GM18861 (cell line): ENCODE measurements around the gene OSBPL10.
"Not testable (repeated sequence)": the region's sequence is repeated elsewhere in the genome, so short reads cannot be mapped to it uniquely, and the experiment has no call there.

Experiments used
- ATAC-seq: cut with Tn5 transposase; IDR thresholded peaks from one replicate; pipeline ENCODE4 v1.9.1; 2021; ENCODE audit not compliant: unreplicated experiment

OSBPL10 gene, protein sequence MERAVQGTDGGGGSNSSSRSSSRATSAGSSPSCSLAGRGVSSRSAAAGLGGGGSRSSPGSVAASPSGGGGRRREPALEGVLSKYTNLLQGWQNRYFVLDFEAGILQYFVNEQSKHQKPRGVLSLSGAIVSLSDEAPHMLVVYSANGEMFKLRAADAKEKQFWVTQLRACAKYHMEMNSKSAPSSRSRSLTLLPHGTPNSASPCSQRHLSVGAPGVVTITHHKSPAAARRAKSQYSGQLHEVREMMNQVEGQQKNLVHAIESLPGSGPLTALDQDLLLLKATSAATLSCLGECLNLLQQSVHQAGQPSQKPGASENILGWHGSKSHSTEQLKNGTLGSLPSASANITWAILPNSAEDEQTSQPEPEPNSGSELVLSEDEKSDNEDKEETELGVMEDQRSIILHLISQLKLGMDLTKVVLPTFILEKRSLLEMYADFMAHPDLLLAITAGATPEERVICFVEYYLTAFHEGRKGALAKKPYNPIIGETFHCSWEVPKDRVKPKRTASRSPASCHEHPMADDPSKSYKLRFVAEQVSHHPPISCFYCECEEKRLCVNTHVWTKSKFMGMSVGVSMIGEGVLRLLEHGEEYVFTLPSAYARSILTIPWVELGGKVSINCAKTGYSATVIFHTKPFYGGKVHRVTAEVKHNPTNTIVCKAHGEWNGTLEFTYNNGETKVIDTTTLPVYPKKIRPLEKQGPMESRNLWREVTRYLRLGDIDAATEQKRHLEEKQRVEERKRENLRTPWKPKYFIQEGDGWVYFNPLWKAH

DNA sequence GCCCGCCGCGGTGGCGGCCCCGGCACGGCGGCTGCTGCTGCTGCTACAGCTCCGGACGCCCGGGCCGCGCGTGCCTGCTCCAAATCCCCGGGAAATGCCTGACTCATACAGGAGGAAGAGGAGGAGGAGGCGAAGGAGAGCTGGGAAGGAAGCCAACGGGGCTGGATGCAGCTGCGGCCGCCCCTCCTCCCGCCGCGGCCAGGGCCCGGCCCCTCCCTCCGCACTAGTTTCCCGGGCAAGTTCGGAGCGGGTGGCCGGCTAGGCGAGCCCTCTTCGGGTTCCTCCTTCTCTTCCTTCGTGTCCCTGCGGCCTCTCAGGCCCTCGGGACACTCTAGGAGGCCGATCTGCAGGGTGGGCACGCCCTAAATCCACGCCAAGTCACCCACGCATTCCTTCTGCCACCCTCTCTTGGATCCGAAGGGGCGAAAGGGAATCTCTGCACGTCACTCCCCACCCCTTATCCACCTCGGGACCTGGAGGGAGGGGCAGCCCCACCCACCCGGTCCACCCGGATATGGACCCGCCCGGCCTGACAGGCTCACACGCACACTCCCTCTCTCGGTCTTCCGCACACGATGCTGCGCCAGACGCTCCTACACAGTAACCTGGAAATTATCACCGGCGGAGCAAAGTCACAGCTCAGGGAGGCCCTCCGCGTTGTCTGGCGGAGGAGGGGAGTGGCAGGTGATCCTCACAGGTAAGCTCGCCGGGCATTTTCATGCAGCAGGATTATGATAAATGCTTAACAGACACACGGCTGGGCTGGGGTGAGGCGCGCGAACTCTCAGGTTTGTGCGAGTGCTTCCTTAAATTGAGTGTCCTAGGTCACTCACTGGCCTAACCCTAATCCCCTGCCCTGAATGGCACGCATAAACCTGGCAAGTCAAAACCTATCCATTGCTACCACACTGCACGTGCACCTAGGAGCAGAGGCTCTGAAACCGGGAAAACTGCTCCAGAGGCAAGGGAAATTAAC lies at the start of gene OSBPL10, which contains the start of gene ZNF860:
TSS of gene OSBPL10 (minus strand) at position 57 of the 976 bp plus-strand sequence. CDS start 83 bp downstream, outside the sequence.
TSS of gene ZNF860 (plus strand) at position 545 of the 976 bp plus-strand sequence. CDS start 7,330 bp downstream, outside the sequence.
- no peak for ATAC-seq

DNA sequence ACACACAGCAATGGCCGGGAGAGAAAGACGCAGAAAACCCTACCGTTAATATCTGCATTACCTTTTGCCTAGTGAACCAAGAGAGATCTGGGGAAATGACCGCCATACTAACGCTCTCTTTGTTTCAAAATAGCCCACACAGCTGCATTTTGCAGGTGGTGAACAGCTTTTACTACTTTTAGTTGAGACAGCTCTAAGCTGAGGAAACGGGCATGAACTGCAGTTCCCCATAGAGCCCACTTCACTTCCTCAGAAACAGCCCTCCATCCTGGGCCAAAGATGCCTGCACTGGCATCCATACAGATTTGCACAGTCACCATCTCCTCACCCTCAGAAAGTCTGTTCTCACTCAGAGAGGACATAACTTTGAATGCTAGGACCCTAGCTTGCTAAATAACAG lies 45.5 kb upstream of the OSBPL10 start:
- ATAC-seq = no peak

DNA sequence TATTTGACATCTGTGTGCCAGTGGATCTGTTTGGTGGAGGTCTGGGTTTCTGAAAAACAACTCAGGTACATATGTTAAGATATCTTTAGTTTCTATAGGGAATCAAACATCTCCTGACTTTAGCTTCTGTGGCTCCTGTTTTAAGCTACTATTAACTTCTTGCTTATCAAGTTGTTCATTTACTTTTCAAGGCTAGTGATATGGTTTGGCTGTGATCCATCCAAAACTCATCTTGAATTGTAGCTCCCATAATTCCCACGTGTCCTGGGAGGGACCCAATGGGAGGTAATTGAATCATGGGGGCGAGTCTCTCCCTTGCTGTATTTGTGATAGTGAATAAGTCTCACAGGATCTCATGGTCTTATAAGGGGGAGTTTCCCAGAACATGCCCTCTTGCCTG lies 41.9 kb upstream of the OSBPL10 start:
- ATAC-seq = no peak

DNA sequence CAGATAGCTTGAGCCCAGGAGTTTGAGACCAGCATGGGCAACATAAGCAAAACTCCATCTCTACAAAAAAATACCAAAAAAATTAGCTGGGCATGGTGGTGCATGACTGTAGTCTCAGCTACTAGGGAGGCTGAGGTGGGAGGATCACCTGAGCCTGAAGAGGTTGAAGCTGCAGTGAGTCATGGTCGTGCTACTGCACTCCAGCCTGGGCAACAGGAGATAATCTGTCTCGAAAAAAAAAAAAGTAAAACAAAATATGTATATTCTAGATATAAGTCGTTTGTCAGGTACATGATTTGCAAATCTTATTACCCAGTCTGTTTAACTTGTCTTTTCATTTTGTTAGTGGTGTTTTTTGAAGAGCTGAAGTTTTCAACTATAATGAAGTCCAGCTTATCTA lies 40.7 kb upstream of the OSBPL10 start:
- ATAC-seq = no peak

DNA sequence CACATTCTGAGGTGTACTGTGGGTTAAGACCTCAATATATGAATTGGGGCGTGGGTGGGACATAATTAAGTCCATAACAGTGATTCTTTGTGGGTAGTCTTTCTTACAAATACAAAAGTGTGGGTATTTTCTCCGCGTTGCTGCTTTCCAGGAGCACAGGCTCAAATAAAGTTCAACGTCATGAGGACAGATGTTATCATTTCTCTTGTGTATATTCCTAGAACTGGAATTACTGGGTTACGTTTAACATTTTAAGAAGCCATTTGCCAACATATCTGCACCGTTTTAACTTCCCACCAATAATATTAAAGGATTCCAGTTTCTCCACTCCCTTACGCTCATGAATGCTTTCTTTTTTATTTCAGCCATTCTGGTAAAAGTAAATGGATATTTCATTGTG lies 40.1 kb upstream of the OSBPL10 start:
- no peak for ATAC-seq

DNA sequence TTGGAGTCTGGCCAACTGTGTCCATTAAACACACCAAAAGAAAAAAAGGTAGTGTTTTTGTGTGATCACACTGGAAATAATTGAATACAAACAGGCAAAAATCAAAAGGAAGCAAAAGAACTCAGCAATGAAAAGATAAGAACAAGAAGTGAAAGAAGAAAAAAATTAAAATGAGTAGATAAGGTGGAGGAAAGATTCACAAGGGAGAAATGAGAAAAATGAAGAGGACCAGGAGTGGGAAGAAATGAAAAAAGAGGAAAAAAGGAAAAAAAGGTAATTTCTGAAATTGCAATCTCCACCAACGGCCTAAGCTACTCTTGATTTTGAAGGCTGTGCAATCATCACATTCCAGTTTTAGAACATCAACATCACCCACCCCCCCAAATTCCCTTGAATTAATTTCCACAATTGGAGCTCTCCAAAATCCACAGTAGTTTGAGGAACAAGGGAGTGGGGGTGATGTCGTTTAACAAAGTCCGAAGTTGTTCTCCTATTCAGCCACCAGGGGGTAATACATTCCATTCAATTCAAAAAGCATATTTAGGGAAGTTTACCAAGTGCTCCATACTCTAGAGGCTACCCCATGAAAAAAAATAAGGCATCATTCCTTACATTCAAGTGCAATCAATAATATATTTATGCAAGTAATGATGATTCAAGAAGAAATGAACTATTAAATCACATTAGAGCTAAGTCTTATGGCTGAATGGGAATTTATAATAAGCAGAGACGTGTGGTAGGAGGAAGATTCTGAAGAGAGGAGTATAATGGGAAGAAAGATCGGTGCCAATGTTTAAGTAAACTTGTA lies 37.9 kb upstream of the OSBPL10 start:
- no peak for ATAC-seq

DNA sequence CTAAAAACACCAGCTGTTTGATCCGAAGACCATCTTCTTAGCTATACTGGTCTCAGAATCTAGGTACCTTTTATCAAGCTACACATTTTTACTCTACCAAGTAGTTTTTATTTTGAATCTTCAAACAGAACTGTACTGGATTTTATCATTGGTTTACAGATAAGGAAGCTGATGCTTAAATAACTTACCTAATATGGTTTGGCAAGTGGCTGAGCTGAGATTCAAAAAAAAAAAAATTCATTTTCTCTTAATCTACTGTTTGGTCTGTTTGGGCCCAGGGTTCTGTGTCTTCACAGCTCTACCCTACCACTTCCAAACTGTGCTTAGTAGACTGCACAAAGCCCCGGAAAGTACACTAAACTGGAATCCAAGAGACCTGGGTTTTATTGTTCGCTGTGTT lies 36.2 kb upstream of the OSBPL10 start:
- no peak for ATAC-seq

DNA sequence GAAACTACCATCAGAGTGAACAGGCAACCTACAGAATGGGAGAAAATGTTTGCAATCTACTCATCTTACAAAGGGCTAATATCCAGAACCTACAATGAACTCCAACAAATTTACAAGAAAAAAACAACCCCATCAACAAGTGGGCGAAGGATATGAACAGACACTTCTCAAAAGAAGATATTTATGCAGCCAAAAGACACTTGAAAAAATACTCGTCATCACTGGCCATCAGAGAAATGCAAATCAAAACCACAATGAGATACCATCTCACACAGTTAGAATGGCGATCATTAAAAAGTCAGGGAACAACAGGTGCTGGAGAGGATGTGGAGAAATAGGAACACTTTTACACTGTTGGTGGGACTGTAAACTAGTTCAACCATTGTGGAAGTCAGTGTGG lies 34.6 kb upstream of the OSBPL10 start:
- not testable (repeated sequence) for ATAC-seq

DNA sequence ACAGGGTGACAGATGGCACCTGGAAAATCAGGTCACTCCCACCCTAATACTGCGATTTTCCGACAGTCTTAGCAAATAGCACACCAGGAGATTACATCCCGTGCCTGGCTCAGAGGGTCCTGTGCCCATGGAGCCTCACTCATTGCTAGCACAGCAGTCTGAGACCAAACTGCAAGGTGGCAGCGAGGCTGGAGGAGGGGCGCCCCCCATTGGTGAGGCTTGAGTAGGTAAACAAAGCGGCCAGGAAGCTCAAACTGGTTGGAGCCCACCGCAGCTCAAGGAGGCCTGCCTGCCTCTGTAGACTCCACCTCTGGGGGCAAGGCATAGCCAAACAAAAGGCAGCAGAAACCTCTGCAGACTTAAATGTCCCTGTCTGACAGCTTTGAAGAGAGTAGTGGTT lies 29.6 kb upstream of the OSBPL10 start:
- ATAC-seq = not testable (repeated sequence)

DNA sequence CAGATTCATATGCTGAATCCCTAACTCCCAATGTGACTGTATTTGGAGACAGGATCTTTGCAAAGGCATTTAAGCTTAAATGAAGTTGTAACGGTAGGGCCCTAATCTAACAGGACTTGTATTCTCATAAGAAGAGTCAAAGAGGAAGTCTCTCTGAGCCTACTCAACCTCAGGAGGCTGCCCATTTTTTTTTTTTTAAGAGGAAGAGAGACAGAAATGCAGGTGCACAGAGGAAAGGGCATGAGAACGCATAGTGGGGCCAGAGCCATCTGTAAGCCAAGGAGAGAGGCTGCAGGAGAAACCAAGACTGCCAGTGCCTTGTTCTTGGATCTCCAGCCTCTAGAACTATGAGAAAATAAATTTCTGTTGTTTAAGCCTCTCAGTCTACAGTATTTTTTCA lies 28.9 kb upstream of the OSBPL10 start:
- no peak for ATAC-seq

DNA sequence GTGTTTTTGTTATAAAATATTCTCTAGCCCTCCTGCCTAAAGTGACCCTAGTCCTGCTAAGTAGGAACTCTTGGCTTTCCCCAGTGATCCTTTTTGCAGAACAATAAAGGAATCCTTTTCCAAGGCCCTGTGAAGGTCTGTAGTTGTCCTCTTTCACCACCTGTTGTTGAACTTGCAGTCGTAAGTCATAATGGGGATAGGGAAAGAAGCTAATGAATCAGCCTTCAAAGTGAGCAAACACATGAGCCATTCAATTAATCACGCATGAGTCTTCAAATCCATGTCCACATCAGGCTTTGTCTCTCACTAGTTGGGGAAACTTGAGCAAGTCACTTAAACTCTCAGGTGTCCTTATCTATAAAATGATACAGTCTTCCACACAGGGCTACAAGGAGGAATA lies 28.0 kb upstream of the OSBPL10 start:
- no peak for ATAC-seq

DNA sequence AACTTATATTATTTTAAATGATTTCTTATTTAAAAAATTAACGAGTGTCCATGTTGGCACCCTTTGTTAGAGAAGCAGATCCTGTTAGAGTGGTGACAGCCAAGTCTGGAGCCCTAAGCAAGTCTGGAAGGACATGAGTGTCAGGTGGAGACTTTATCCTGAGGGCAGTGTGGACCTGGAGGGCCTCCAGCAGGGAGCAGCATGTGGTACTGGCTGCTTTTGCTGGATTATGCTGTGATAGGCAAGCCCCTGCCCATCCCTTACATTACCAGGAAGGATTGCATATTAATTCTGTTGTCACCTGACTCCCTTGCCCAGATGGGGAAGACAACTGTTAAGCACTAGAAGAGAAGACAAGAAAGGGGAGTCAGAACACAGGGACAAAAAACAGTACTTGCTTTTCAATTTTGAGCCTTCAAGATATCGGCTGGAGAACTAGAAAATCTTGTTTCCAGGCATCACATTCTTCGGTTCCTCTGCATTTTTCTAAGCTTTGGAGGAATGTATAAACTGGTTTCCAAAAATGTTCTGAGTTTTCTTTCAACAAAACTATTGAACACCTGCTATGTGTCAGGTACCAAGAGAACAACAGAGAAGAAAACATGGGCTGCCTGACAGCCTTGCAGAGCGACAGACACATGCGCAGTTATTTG lies 23.2 kb upstream of the OSBPL10 start:
- no peak for ATAC-seq

DNA sequence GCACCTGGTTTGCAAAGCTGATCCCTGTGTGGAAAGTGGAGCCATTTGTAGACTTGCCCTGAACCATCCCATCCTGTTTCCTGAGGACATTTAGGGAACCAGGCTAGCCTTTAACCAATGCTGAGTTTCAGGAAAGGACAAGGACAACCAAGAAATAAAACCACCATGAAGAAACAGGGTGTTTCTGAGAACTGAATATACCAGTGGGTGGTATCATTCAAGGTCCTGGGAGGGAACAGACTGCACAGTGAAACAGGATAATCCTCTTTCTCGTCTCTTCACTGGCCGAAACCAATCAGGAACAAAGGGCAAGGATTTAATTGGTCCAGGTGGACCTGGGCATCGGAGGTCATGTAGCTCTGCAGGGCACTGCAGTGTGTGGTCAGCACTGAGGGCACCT lies 22.3 kb upstream of the OSBPL10 start:
- no peak for ATAC-seq

DNA sequence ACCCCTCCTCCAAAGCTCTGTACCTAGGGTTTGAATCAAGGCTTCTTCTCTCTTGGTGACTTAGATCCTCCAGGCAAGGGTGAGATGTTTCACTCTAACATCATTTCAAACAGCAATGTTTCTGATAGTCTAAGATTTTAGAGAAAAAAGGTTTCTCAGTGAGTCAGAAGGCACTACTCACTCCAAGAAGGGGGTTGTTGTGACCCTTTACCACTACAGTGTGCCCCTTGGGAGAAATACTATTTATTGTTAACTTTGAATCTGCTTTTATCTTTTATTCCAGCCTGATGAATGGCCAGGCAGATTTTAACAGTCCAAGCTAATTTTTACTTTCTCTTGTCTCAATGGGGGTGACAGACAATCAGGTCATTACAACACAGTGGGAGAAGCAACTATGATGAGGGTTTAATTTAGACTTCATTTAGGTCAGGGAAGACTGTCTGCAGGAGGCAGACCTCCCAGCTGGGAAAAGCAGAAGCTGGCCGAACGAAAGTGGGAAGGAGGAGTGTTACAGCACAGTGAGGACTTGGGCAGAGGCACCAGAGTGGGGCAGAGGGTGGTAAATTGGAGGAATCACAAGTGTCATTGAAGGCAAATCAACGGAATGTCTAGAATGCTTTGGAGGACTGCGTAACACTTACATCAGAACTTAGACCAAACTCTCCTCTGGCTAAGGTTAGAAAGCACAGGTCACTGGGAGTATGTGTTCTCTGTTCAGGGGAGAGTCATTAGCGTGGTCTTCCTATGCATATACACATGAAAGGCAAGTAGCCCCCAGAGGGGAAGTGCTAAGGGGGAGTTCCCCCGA lies 21.7 kb upstream of the OSBPL10 start:
- no peak for ATAC-seq

DNA sequence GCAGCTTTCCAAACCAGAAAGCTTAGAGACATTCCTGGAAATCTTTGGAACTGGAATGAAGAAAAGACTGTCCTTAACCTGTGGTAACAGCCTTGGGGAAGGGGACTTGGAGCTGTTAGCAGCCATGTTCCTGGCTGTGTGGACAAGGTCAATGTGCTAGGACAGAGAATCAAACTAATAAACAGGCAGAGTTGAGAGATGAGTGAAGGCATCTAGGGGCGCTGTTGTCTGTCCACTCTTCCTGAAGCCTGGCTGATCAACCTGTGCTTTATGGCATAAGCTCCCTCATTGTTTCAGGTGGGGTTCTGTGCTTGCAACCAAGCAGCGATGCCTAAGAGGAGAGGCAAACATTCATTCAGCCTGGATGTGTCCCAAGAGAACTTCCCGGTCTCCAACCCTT lies 19.8 kb upstream of the OSBPL10 start:
- no peak for ATAC-seq

DNA sequence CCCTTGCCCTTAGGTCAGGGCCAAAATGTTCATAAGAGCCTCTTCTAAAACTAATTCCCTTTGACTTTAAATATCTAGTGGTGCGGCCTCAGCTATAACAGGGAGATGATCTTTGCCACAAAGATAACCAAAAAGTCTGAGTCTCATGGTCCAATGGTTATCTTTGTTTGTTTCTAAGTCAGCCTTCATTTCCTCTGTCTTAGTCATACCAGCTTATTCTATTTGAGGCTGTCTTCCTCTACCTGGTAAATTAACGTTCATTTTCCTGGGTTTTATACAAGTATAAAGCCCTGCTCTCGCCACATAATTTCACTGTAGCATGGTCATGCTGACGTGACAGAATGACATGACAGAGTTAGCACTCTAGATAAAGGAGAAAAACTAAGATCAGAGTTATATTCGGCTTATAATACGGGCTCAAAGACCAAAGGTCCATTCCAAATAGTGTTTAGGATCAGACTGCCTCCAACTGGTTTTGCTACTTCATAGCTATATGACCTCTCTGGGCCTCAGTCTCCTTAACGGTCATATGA lies 18.9 kb upstream of the OSBPL10 start:
- peak; percentile 70 for ATAC-seq

DNA sequence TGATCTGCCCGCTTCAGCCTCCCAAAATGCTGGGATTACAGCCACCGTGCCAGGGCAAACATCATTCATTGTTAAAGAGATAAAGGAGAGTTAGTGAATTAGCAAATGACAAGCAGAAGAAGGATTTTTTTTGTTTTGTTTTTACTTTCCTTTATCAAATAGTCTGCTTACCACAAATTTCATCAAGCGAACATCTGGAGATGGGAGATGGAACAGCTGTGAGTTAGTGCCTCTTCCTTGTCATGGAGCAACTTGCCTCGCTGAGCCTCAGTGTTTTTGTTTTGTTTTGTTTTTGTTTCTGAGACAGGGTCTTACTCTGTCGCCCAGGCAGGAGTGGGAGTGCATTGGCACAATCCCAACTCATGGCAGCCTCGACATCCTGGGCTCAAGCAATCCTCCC lies 16.4 kb upstream of the OSBPL10 start:
- no peak for ATAC-seq

DNA sequence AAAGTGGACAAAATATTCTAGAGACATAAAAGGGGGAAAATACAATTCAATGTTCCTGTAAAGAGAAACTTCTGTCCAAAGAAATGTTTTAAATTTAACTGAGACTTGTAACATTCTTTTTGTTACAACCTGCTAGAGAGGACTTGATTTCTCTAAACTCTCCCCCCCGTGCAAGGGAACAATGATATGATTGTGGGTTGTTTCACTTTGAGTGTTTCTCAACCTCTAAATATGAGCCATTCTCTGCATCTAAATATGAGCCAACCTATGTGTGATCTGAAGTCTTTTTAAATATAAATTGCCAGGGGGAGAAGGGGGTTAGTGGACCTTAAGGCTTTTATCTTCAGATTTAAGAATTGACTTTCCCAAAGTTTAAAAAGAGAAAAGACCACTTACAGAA lies 15.1 kb upstream of the OSBPL10 start:
- no peak for ATAC-seq

DNA sequence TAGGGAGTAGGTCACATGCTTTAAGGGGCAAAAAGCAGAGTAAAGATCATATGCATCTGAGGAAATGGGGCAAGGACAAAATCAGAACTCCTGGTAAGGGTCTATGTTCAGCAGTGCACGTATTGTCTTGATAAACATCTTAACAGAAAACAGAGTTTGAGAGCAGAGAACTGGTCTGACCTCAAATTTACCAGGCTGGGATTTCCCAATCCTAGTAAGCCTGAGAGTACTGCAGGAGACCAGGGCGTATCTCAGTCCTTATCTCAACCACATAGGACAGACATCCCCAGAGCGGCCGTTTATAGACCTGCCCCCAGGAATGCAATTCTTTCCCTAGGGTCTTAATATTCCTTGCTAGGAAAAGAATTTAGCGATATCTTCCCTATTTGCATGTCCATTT lies 14.0 kb upstream of the OSBPL10 start:
- ATAC-seq = not testable (repeated sequence)
